ENCODE measurements around the gene PSAP. TPM values are rescaled to one million over a fixed set of nuclear protein-coding genes. Genes with fewer than 3 reads are reported as not detected.
A peak's percentile ranks its signal among the peaks of the same experiment; 100 is the strongest.

Gene PSAP
- total RNA-seq, 1 donor from 2014 or later, result 417 TPM

- DNase-seq (ENCODE audit: low spot score), result no peak
Observed at GRCh38 chr10:71810048-71810750, 40.9 kb downstream of the PSAP start.

- DNase-seq (ENCODE audit: low spot score), result no peak
Observed at GRCh38 chr10:71809628-71810027, 41.4 kb downstream of the PSAP start.

DNA sequence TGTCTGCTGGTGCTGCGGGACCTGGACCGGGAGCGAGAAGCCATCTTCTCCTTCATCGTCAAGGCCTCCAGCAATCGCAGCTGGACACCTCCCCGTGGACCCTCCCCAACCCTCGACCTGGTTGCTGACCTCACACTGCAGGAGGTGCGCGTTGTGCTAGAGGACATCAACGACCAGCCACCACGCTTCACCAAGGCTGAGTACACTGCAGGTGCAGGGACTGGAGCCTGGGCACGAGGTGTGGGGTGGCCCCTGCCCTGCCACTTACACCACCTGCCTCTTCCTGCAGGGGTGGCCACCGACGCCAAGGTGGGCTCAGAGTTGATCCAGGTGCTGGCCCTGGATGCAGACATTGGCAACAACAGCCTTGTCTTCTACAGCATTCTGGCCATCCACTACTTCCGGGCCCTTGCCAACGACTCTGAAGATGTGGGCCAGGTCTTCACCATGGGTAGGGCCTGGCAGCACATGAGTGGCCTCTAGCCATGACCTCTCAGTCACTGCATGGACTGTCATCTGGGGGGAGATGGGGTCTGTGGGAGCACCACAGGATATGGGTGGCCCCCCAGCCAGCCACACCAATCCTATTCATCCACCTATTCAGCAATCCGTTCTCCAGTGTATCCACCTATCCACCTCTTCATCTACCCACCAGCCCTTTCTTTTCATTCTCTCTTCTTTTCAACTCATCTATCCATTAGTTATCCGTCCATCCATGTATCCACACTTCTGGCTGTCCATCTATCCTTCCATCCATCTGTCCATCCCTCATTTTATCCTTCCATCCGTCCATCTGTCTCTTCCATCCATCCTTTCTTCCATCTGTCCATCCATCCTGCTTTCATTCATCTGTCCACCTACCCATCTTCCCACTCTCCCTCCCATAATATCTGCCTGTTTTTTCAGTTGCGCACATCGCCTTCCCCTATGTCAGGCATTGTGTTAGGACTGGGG is 43.2 kb downstream of the PSAP start:
- DNase-seq (ENCODE audit: low spot score), result no peak

GRCh38 chr10:71806704-71807556 is 44.1 kb downstream of the PSAP start:
- DNase-seq (ENCODE audit: low spot score), result no peak

GRCh38 chr10:71805776-71806703 is 45.0 kb downstream of the PSAP start:
- DNase-seq (ENCODE audit: low spot score), result peak; percentile 40

DNA sequence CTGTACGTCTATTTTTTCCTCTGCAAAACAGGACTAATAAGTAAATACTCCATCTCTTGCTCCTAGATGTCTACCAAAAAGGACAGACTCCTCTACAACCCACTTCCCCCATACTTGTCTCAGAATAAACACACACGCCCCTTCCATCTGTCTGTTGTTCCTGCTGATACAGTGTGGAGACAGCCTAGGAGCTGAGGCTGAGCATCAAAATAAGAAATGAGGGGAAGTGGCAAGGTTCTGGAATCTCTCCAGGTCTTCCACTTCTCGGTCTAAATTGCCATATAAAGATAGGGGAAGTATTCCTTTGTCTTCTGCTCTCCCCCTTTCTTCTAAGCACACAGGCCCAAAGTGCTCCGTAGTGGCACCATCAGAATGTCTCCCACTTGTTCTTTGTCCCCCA is 47.0 kb downstream of the PSAP start:
- peak; percentile 59 for DNase-seq (ENCODE audit: low spot score)

- DNase-seq (ENCODE audit: low spot score), result no peak
Observed at GRCh38 chr10:71802715-71803488, 48.1 kb downstream of the PSAP start.

DNA sequence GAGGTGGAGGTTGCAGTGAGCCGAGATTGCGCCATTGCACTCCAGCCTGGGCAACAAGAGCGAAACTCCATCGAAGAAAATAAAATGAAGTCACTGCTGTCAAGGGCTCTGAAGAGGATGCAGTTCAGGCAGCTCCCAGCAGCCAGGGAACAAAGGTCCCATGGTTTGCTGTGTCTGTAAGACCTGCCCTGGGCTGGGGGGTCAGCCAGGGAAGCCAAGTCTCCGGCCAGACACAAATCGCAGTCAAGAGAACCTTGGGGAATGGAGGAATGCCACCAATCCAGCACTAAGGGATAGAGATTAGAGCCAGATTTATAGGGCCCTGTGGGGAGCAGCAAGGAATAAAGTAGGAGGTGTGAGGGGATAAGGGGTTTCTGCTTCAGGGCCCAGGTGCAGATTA is 48.8 kb downstream of the PSAP start:
- no peak for DNase-seq (ENCODE audit: low spot score)

GRCh38 chr10:71801361-71801760 is 49.7 kb downstream of the PSAP start:
- peak; percentile 30 for DNase-seq (ENCODE audit: low spot score)

DNA sequence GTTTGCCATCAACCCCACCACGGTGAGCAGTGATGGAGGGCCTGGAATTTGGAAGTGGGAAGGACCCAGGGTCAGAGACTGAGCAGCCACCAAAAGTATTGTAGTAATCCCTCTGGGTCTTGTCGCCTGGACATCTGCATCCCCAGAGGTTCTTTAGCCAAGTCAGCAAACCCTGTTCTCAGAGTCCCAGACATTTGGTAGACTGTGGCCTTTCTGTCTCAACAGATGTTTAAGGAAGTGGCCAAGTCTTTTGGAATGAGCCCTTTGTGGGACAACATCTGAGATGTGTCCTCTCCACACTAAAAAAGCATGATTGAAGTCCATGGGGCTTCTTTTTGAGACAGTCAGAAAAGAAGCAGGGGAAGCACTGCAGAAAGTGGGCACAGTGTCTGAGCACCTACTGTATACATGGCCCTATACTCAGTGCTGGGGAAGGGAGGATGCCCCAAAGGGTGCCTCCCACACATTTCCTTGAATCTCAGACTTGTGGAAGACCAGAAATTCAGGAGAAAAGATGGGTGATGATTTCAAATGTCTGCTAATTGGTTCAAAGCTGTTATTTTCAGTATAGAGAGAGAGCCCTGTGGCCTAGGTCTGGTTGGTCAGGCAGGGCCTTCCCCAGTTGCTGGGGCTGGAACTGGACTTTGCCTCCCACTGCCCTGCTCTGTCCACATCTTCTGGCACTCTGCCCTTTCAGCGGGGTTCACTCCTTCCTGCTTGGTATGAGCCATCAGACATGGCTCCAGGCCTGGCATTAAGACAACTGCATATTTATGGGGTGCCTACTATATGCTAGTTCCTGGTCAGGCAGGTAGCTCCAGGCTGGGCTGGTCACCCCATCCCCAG is 51.2 kb downstream of the PSAP start:
- no peak for DNase-seq (ENCODE audit: low spot score)

DNA sequence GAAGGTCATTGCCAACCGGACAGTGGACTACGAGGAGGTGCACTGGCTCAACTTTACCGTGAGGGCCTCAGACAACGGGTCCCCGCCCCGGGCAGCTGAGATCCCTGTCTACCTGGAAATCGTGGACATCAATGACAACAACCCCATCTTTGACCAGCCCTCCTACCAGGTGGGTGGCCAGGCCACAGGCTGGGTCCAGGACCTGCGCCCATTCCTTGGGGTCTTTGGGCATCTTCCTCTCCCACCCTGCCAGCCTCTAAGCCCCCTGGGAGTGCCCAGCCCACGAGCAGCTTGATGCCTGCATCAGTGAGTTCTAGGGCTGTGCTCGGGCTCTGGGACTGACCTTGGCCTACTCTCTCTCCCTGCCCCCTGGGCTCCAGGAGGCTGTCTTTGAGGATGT is 51.9 kb downstream of the PSAP start:
- no peak for DNase-seq (ENCODE audit: low spot score)

- no peak for DNase-seq (ENCODE audit: low spot score)
Observed at GRCh38 chr10:71798308-71798624, 52.8 kb downstream of the PSAP start.

DNA sequence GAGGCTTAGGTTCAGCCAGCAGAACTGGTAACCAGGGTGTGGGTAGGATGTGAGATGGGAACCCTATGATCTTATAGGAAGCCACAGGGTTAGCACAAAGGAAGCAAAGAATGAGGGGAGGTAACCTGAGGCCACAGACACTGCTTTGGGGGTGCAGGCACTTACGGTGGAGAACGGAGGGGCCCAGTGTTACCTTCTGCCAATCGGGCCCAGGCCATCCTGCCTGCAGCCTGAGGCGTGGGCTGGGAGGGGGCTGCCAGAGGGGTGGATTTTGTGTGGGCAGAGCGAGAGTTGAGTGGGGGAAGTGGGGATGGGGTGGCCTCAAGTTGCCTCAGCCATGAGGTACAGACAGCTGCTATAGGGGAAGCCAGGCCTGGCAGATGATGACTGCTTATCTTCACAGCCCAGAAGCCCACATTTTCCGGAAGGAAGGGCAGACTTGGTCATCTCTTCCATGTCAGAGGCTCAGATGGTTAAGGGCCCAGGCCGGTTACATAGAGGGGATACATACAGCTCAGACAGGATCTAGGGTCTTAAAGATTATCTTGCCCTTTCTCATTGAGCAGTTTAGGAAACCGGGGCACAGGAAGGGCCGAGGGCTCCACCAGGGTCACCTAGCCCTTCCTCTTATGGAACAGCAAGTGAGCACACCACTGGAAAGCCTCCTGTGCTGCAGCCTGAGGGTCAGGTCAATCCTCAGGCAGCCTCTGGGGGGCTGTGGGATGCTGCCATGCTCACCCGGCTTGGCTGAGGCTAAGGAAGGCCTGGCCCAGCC is 53.3 kb downstream of the PSAP start:
- no peak for DNase-seq (ENCODE audit: low spot score)

DNA sequence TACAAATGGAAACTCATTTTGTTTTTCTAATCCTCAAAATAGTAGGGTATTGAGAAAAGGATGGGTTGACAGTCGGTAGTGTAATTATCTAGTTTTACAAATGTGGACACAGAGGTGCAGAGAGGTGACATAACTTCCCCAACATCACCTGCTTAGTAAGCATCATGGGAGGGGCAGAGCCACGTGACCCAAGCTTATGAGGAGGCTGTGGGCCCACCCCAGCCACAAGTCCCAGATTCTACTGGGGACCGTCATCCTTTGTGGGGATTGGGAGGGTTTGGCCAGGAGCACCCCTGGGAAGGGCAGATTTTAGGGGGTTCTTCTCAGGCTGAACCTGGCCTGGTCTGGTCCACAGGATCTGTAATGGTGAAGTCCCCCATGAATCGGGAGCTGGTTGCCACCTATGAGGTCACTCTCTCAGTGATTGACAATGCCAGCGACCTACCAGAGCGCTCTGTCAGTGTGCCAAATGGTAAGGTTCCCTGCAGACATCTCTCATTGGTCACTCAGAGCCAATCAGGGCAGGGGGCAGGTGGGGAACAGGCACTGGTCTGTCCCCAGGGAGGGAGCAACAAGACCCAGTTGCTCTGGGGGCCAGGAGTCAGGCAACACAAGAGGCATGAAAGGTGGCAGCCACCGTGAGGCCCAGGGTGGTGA is 54.2 kb downstream of the PSAP start:
- no peak for DNase-seq (ENCODE audit: low spot score)

DNA sequence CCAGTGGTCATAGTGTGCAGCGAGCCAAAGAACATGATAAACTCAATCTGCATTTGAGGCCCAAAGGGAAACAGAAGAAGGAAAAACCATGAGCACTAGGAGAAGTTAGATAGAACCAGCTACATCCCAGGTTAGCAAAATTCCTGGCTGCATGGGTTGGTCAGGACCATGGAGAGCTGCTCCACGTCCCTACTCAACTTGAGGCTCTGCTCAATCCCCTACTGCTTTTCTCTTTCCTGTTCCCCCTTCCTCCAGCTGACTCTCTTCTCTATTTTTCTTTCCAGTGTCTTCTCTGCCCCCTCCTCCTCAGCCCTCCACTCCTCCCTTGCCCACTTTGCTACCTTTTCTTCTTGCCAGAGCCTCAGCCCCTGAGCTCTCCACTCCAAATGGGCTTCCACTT is 55.8 kb downstream of the PSAP start:
- peak; percentile 37 for DNase-seq (ENCODE audit: low spot score)

DNA sequence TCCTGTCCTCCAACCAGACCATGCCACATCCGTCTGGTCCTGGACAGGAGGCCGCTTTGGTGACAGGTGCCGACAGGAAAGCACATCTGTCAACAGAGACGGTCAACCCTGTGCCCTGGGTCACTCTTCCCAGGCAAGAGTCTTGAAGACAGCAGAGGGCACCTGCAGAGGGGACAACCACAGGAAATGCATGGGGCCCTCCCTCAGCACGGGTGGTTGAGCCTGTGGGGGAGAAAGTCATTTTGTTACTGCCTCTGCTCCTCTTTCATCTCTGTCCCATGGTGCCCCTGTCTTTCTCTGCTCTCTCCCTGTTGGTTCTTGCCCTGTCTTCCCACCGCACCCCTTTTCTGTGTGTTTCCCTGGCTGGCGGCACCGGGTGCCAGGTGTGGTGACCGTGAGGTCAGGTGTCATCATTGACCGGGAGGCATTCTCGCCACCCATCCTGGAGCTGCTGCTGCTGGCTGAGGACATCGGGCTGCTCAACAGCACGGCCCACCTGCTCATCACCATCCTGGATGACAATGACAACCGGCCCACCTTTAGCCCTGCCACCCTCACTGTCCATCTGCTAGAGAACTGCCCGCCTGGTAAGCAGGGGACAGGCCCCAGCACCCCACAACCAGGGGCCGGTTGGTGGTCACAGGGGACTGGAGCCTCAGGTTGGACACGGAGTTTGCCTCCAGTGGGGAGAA is 60.2 kb downstream of the PSAP start:
- no peak for DNase-seq (ENCODE audit: low spot score)

DNA sequence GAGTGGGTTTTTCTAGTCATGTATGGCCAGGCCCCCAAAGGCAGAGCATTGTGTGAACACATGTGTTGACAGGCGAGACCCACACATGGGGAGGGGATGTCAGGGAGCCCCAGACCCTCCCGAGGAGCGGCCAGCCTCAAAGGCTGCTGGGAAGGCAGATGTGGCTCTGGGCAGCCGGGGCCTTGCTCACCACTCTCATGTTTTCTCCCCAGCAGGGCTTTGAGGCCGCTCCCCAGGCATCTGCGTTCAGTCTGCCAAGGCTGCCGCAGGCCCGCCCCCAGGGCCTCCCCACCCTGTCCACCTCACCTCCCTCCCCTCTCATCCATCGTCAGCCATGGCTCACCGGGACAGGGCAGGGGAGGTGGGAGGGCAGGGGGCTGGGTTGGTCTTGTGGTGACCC is 61.2 kb downstream of the PSAP start:
- no peak for DNase-seq (ENCODE audit: low spot score)
